Endothelial cell of umbilical vein (primary cell): ENCODE measurements around the gene NR3C2. TPM values are rescaled to one million over a fixed set of nuclear protein-coding genes. Genes with fewer than 3 reads are reported as not detected.

Experiments used
- BruUV-seq: library from RNA; stranded (reverse); fragments of 400-500 nt; replicated peaks from 2 replicates; lab custom pipeline; 2021; lab: Mats Ljungman, UMichigan
- CTCF ChIA-PET: fragments of 300-600, 350-600 bp; sonication (Branson Sonifier 250); formaldehyde crosslinking; loops from one replicate; lab custom pipeline; 2021; ENCODE audit warnings: antibody characterized with exemption, inconsistent platforms; lab: Charles Lee
- POLR2A ChIA-PET: fragments of 300-600, 350-600 bp; sonication (Branson Sonifier 250); formaldehyde crosslinking; loops from one replicate; lab custom pipeline; 2021; ENCODE audit warnings: antibody characterized with exemption, inconsistent platforms; lab: Charles Lee
- DNase-seq: peaks from one replicate; pipeline ENCODE4 v3.0.0-alpha.2; 2011; ENCODE audit warnings: low read depth, low spot score
- FAIRE-seq: peaks from 2 replicates; lab custom pipeline; 2011; peaks lifted over from hg19 to GRCh38; lab: Jason Lieb, UNC
- H2AFZ ChIP-seq: 2 replicates; pipeline ENCODE4 v1.6.0; 2012; ENCODE audit warnings: low read depth, low read length, control low read depth, inconsistent platforms
- H3K27ac ChIP-seq: 2 replicates; pipeline ENCODE4 v1.5.1; 2011; ENCODE audit warnings: low read depth, mild to moderate bottlenecking, control low read depth, low read length, moderate library complexity; ENCODE audit not compliant: insufficient read depth
- H3K27me3 ChIP-seq, 2 experiments: 2 replicates each; pipeline versions ENCODE4 v1.6.0 to v1.6.1; 2011; ENCODE audit warnings: low read length in 2 of 2, mixed read lengths in 1 of 2; ENCODE audit not compliant: control insufficient read depth in 2 of 2, insufficient read depth in 2 of 2
- H3K36me3 ChIP-seq, 2 experiments: 2 replicates in 1 of 2; 3 replicates in 1 of 2; pipeline ENCODE4 v1.5.1; 2011; ENCODE audit warnings: low read length in 2 of 2, mild to moderate bottlenecking in 1 of 2, moderate library complexity in 1 of 2; ENCODE audit not compliant: control insufficient read depth in 2 of 2, insufficient read depth in 2 of 2; ENCODE audit errors: extremely low read depth in 1 of 2
- H3K4me1 ChIP-seq: 3 replicates; pipeline ENCODE4 v1.5.1; 2011; ENCODE audit warnings: mild to moderate bottlenecking, low read length; ENCODE audit not compliant: control insufficient read depth, insufficient read depth; ENCODE audit errors: extremely low read depth
- H3K4me2 ChIP-seq: 2 replicates; pipeline ENCODE4 v1.6.1; 2011; ENCODE audit warnings: low read length, control low read depth, mixed read lengths; ENCODE audit not compliant: insufficient read depth
- H3K4me3 ChIP-seq, 3 experiments: fragments of 200-600 bp in 1 of 3; sonication (generic), shearing (Covaris generic) in 1 of 3; replicated peaks in 1 of 3; 2 replicates each; pipeline ENCODE4 v1.5.1; 2011 to 2016; ENCODE audit warnings: control low read depth in 3 of 3, low read length in 3 of 3, mild to moderate bottlenecking in 2 of 3, inconsistent platforms in 1 of 3, low read depth in 1 of 3, moderate library complexity in 1 of 3; ENCODE audit not compliant: insufficient read depth in 1 of 3
- H3K79me2 ChIP-seq: 2 replicates; pipeline ENCODE4 v1.6.0; 2012; ENCODE audit warnings: low read length, inconsistent platforms; ENCODE audit not compliant: control insufficient read depth, insufficient read depth
- H3K9ac ChIP-seq: replicated peaks from 2 replicates; pipeline ENCODE3; 2011; ENCODE audit warnings: low read length, control low read depth; ENCODE audit not compliant: insufficient read depth; ENCODE audit errors: extremely low read depth
- H3K9me1 ChIP-seq: replicated peaks from 3 replicates; pipeline ENCODE4 v1.6.0; 2011; ENCODE audit warnings: mild to moderate bottlenecking, low read length; ENCODE audit not compliant: control insufficient read depth, insufficient read depth; ENCODE audit errors: extremely low read depth
- H3K9me3 ChIP-seq: replicated peaks from 2 replicates; pipeline ENCODE4 v1.5.1; 2012; ENCODE audit warnings: low read length, inconsistent platforms; ENCODE audit not compliant: control insufficient read depth, insufficient read depth
- H4K20me1 ChIP-seq: replicated peaks from 2 replicates; pipeline ENCODE3; 2011; ENCODE audit warnings: mild to moderate bottlenecking, low read length; ENCODE audit not compliant: control insufficient read depth, insufficient read depth; ENCODE audit errors: extremely low read depth
- EZH2 ChIP-seq: IDR thresholded peaks from 2 replicates; pipeline ENCODE4 v1.6.1; 2012; ENCODE audit warnings: borderline replicate concordance, low read depth, mild to moderate bottlenecking, moderate library complexity, low read length, inconsistent platforms; ENCODE audit not compliant: severe bottlenecking
- FOS ChIP-seq: IDR thresholded peaks from 2 replicates; pipeline ENCODE4 v1.6.1; 2011; ENCODE audit warnings: mild to moderate bottlenecking, low read length, moderate library complexity, borderline replicate concordance; ENCODE audit not compliant: insufficient read depth
- GATA2 ChIP-seq: IDR thresholded peaks from 2 replicates; pipeline ENCODE4 v1.7.0; 2011; ENCODE audit warnings: low read depth, mild to moderate bottlenecking, moderate library complexity, mixed read lengths, low read length; ENCODE audit not compliant: insufficient read length, insufficient read depth
- JUN ChIP-seq: IDR thresholded peaks from 2 replicates; pipeline ENCODE4 v1.6.1; 2011; ENCODE audit warnings: borderline replicate concordance, low read depth; ENCODE audit not compliant: insufficient read length, insufficient read depth
- MYC ChIP-seq: IDR thresholded peaks from one replicate; pipeline ENCODE4 v1.6.1; 2011; ENCODE audit warnings: mild to moderate bottlenecking, low read depth, low read length
- POLR2A ChIP-seq: IDR thresholded peaks from 2 replicates; pipeline ENCODE4 v1.6.1; 2012; ENCODE audit warnings: low read depth, mild to moderate bottlenecking, control low read depth, low read length
- POLR2AphosphoS5 ChIP-seq: IDR thresholded peaks from 2 replicates; pipeline ENCODE4 v1.6.1; 2012; ENCODE audit warnings: low read depth, mild to moderate bottlenecking, control low read depth, low read length, moderate library complexity; ENCODE audit not compliant: insufficient read depth
- dilution Hi-C: fragments of 300-500 bp; cut with MboI; formaldehyde crosslinking; loops from one replicate; pipeline ENCODE4 v1.15.0; 2019; ENCODE audit warnings: low sequenced_read_pairs; ENCODE audit not compliant: extremely low pct_ligation_motif_present
- intact Hi-C: fragments of 100-400 bp; cut with micrococcal nuclease; formaldehyde crosslinking; loops from one replicate; pipeline ENCODE4 v1.10.0; 2022
- polyA plus RNA-seq, 4 experiments: library from polyadenylated mRNA; depleted of rRNA in 3 of 4; stranded (reverse) in 3 of 4; unstranded in 1 of 4; fragments of >200 nt; gene quantifications; 2 replicates each; pipeline versions ENCODE4 v1.2.1 to v1.2.3, GENCODE V29; 2011 to 2012; ENCODE audit warnings: missing spikeins in 1 of 4
- total RNA-seq: library from RNA; stranded (reverse); gene quantifications from 2 replicates; pipeline ENCODE4 v1.2.3, GENCODE V29; 2021
- TF ChIP-seq, protein P1 (sequence below): IDR thresholded peaks from 2 replicates; pipeline ENCODE4 v1.6.1; 2011; ENCODE audit not compliant: insufficient read depth, insufficient read length
- TF ChIP-seq, protein P2 (sequence below), 2 donors: IDR thresholded peaks; 1 replicate in 1 of 2; 2 replicates in 1 of 2; pipeline ENCODE4 v1.5.1; 2011; ENCODE audit warnings: low read length in 2 of 2, mild to moderate bottlenecking in 2 of 2, moderate library complexity in 2 of 2, control low read depth in 1 of 2, inconsistent platforms in 1 of 2, low read depth in 1 of 2; ENCODE audit not compliant: insufficient read depth in 1 of 2; ENCODE audit errors: extremely low read depth in 1 of 2

Gene NR3C2
- total and polyA plus RNA-seq, 2 donors (not counting 3 experiments of a cell fraction or from before 2014, with no cell fraction given) = 4.8 to 16.4 TPM

DNA sequence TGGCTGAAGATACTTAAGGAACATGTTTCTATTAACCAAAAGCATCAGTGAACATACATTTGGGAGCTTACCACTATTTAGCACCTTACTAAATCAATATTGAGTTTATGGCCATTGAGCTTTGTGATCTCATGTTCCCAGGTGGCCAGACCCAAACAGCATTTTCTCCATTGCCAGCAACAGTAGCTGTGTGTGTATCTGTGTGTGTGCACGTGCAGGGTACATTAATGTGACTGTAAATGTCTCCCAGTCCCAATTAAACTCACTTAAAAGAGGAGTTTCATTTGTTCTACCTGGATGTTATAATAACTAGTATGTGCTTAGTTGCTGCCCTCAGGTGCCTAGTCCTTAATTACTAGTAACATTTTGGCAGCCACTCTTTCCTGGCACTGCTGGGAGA lies 282.4 kb downstream of the NR3C2 start:
- no peak for FAIRE-seq
- no peak overlapping the region for H3K4me2 ChIP-seq
- intact Hi-C loops = no loop called here

More for the DNA sequence above, 282.4 kb downstream of the NR3C2 start:
- Histone ChIP-seq H2AFZ (no peak overlapping the region), H3K9me1 (no peaks in the 10 kb centered on the region), H3K27me3 (no peaks in the 10 kb centered on the region), H3K79me2 (no peaks in the 10 kb centered on the region), H3K36me3 (no peaks in the 10 kb centered on the region), H3K9me3 (no peaks in the 10 kb centered on the region), H3K27ac (no peak overlapping the region), H3K4me1 (no peaks in the 10 kb centered on the region), H3K4me3 (no peak overlapping the region), H3K9ac (no peak overlapping the region), H4K20me1 (no peaks in the 10 kb centered on the region)
- dilution Hi-C loops = no loop called here
- ChIA-PET CTCF (interaction anchor here (0.8 kb wide), 1 partner anchor 19 kb away, joined by 3 read pairs; no protein-coding TSS in a partner anchor), POLR2A (no interaction called here)
- TF ChIP-seq JUN (no peak), GATA2 (no peak), POLR2AphosphoS5 (no peak), MYC (no peak), POLR2A (no peak), EZH2 (no peak), FOS (no peak)
- TF ChIP-seq, protein P1, sequence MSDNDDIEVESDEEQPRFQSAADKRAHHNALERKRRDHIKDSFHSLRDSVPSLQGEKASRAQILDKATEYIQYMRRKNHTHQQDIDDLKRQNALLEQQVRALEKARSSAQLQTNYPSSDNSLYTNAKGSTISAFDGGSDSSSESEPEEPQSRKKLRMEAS = no peak
- TF ChIP-seq, protein P2, sequence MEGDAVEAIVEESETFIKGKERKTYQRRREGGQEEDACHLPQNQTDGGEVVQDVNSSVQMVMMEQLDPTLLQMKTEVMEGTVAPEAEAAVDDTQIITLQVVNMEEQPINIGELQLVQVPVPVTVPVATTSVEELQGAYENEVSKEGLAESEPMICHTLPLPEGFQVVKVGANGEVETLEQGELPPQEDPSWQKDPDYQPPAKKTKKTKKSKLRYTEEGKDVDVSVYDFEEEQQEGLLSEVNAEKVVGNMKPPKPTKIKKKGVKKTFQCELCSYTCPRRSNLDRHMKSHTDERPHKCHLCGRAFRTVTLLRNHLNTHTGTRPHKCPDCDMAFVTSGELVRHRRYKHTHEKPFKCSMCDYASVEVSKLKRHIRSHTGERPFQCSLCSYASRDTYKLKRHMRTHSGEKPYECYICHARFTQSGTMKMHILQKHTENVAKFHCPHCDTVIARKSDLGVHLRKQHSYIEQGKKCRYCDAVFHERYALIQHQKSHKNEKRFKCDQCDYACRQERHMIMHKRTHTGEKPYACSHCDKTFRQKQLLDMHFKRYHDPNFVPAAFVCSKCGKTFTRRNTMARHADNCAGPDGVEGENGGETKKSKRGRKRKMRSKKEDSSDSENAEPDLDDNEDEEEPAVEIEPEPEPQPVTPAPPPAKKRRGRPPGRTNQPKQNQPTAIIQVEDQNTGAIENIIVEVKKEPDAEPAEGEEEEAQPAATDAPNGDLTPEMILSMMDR (IDR thresholded peaks at IDR 0.05; ENCODE audit: extremely low read depth in 1 of 2, insufficient read depth in 1 of 2, low read depth in 1 of 2, low read length in 2 of 2) = no peak
- DNase-seq = no peak
- BruUV-seq = no TSS peak
